A549 treated with CpdA at 1 μM for 4 hours (cell line): ENCODE results near the gene SLF2. TPM values are rescaled to one million over a fixed set of nuclear protein-coding genes. Genes with fewer than 3 reads are reported as not detected.

ENCODE experiments used
- total RNA-seq: library from RNA; stranded (reverse); fragments of 200-300 nt; extraction: Qiagen RNA extraction; gene quantifications from 5 replicates; pipeline ENCODE4 v1.2.3, GENCODE V29; 2022; ENCODE audit warnings: low read depth

SLF2 gene
- total RNA-seq: 9.7 to 10.6 TPM (median 10.4 TPM) in 5 replicates

GRCh38 chr10:100912605-100913469 is at the start of gene SLF2:
TSS of gene SLF2 (plus strand) at chr10:100912963. CDS start at chr10:100913111, 148 bp downstream.

GRCh38 chr10:100969187-100970075 is 56.7 kb downstream of the SLF2 start, which contains the start of gene SEMA4G:
TSS of gene SEMA4G (plus strand) at chr10:100969504. CDS start at chr10:100972913, 3,409 bp downstream.

GRCh38 chr10:100986952-100987684 is 74.4 kb downstream of the SLF2 start, which contains the start of the genes MRPL43 and TWNK:
TSS of gene MRPL43 (minus strand) at chr10:100987497. CDS start at chr10:100987443, 54 bp downstream.
TSS of gene TWNK (plus strand) at chr10:100987543. CDS start at chr10:100988211, 668 bp downstream.

GRCh38 chr10:100999742-101000126 is 87.0 kb downstream of the SLF2 start, which contains the start of gene LZTS2:
TSS of gene LZTS2 (plus strand) at chr10:100999808. CDS start at chr10:101002539, 2,731 bp downstream.

Other genes with a start within 250 kb of the SLF2 start
- gene PAX2, start 167.4 kb upstream of the SLF2 start, total RNA-seq: 0.15 to 0.32 TPM (median 0.23 TPM) in 5 replicates
- 8.7 to 10.3 TPM (median 9.3 TPM) in 5 replicates for gene SEMA4G, start 56.5 kb downstream of the SLF2 start, total RNA-seq
- 74.8 to 100 TPM (median 97.2 TPM) in 5 replicates for gene MRPL43, start 74.5 kb downstream of the SLF2 start, total RNA-seq
- gene TWNK, start 74.6 kb downstream of the SLF2 start, total RNA-seq: 41.4 to 52.8 TPM (median 44.9 TPM) in 5 replicates
- 30.1 to 45.2 TPM (median 36.7 TPM) in 5 replicates for gene LZTS2, start 86.8 kb downstream of the SLF2 start, total RNA-seq
- 0.44 to 1.2 TPM (median 0.77 TPM) in 5 replicates for gene PDZD7, start 118.2 kb downstream of the SLF2 start, total RNA-seq
- gene SFXN3, start 118.3 kb downstream of the SLF2 start, total RNA-seq: 36.8 to 48.3 TPM (median 43.8 TPM) in 5 replicates
- gene KAZALD1, start 149.0 kb downstream of the SLF2 start, total RNA-seq: 2.2 to 2.9 TPM (median 2.3 TPM) in 5 replicates
- gene TLX1, start 218.3 kb downstream of the SLF2 start, total RNA-seq: not detected in 5 replicates